ENCODE results near the gene APEX1.

Gene APEX1

GRCh38 chr14:20460458-20461224 is 5.6 kb downstream of the APEX1 start:
- Histone ChIP-seq H3F3A (ENCODE audit: control insufficient read depth, insufficient read depth) (peaks cover 38% of the 10 kb centered on the region), H3K4me3 (ENCODE audit: low read length) (peak overlapping the region; percentile 88), H3K36me3 (ENCODE audit: control insufficient read depth, low read length) (peaks cover 52% of the 10 kb centered on the region), H3K4me1 (ENCODE audit: control insufficient read depth, low read length) (peaks cover 69% of the 10 kb centered on the region), H3K79me2 (ENCODE audit: control insufficient read depth, low read length) (peaks cover 55% of the 10 kb centered on the region), H3K4me2 (ENCODE audit: low read length) (peak overlapping the region; percentile 82), H3K27ac (ENCODE audit: low read depth, low read length) (peak overlapping the region; percentile 78), H3K9me3 (ENCODE audit: control insufficient read depth, insufficient read depth, low read length) (peaks cover 3% of the 10 kb centered on the region; the same call in 1 of the 2 replicates), H3K9me2 (replicated peaks; ENCODE audit: control insufficient read depth, low read length) (no peaks in the 10 kb centered on the region), H4K20me1 (ENCODE audit: control insufficient read depth, insufficient read depth, low read depth, low read length) (peaks cover 9% of the 10 kb centered on the region; the same call in 1 of the 2 replicates), H3K27me3 (ENCODE audit: control insufficient read depth, low read length) (no peaks in the 10 kb centered on the region)
- no peak for TF ChIP-seq EZH2phosphoT487 (IDR thresholded peaks at IDR 0.05; ENCODE audit: borderline replicate concordance, low read length)
- no peak for TF ChIP-seq CTCF (IDR thresholded peaks at IDR 0.05; ENCODE audit: low read depth, low read length, poor library complexity, severe bottlenecking)

- Histone ChIP-seq H3K79me2 (ENCODE audit: control insufficient read depth, low read length) (peaks cover 47% of the 10 kb centered on the region), H4K20me1 (ENCODE audit: control insufficient read depth, insufficient read depth, low read depth, low read length) (peaks cover 9% of the 10 kb centered on the region; the same call in 1 of the 2 replicates), H3K4me2 (ENCODE audit: low read length) (peak within 1 kb of the TSS; percentile 82), H3F3A (ENCODE audit: control insufficient read depth, insufficient read depth) (peaks cover 32% of the 10 kb centered on the region), H3K27ac (ENCODE audit: low read depth, low read length) (peak within 1 kb of the TSS; percentile 78), H3K36me3 (ENCODE audit: control insufficient read depth, low read length) (peaks cover 43% of the 10 kb centered on the region), H3K9me3 (ENCODE audit: control insufficient read depth, insufficient read depth, low read length) (peaks cover 3% of the 10 kb centered on the region; the same call in 1 of the 2 replicates), H3K9me2 (replicated peaks; ENCODE audit: control insufficient read depth, low read length) (no peaks in the 10 kb centered on the region), H3K27me3 (ENCODE audit: control insufficient read depth, low read length) (no peaks in the 10 kb centered on the region), H3K4me1 (ENCODE audit: control insufficient read depth, low read length) (peaks cover 63% of the 10 kb centered on the region), H3K4me3 (ENCODE audit: low read length) (peak within 1 kb of the TSS; percentile 88)
- no peak for TF ChIP-seq EZH2phosphoT487 (IDR thresholded peaks at IDR 0.05; ENCODE audit: borderline replicate concordance, low read length)
- no peak for TF ChIP-seq CTCF (IDR thresholded peaks at IDR 0.05; ENCODE audit: low read depth, low read length, poor library complexity, severe bottlenecking)
These were observed 6.5 kb downstream of the APEX1 start, which contains the start of gene PIP4P1 for GRCh38 chr14:20461225-20462141. Gene PIP4P1, minus strand, starts transcription at chr14:20461434. Its CDS starts 109 bp downstream, at chr14:20461325.

DNA sequence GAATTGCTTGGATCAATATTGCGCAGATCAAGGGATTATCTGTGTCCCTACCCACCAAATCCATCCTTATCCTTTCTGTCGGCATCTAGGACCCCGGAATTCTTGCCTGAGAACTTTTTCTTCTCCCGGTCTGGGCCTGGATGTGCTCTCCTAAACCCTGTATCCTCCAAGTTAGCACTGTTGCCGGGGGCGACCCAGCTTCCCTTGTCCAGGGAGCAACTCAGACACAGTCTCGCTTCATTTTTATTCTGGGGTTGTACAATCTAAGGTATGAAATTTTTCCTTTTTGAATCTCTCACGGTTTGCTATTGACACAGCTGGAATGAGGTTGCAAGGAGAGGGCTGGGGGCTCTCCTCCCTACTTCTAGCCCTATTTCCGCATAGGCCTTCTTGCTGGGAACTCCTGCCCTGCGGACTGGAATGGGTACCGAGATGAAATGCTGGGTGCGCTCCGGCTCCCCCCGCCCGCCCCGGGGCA is 13.8 kb downstream of the APEX1 start:
- Histone ChIP-seq H3F3A (ENCODE audit: control insufficient read depth, insufficient read depth) (no peaks in the 10 kb centered on the region), H3K4me1 (ENCODE audit: control insufficient read depth, low read length) (peaks cover 29% of the 10 kb centered on the region), H3K9me3 (ENCODE audit: control insufficient read depth, insufficient read depth, low read length) (no peaks in the 10 kb centered on the region), H3K27me3 (ENCODE audit: control insufficient read depth, low read length) (no peaks in the 10 kb centered on the region), H4K20me1 (ENCODE audit: control insufficient read depth, insufficient read depth, low read depth, low read length) (peaks cover 17% of the 10 kb centered on the region), H3K79me2 (ENCODE audit: control insufficient read depth, low read length) (peaks cover 47% of the 10 kb centered on the region), H3K9me2 (replicated peaks; ENCODE audit: control insufficient read depth, low read length) (no peaks in the 10 kb centered on the region), H3K27ac (ENCODE audit: low read depth, low read length) (no peak overlapping the region), H3K4me3 (ENCODE audit: low read length) (peak overlapping the region; percentile 87), H3K4me2 (ENCODE audit: low read length) (peak overlapping the region; percentile 86), H3K36me3 (ENCODE audit: control insufficient read depth, low read length) (peaks cover 40% of the 10 kb centered on the region)
- TF ChIP-seq CTCF (IDR thresholded peaks at IDR 0.05; ENCODE audit: low read depth, low read length, poor library complexity, severe bottlenecking) (no peak), EZH2phosphoT487 (IDR thresholded peaks at IDR 0.05; ENCODE audit: borderline replicate concordance, low read length) (no peak)
